ENCODE results near the gene DAD1.
"Not testable (repeated sequence)": the region's sequence is repeated elsewhere in the genome, so short reads cannot be mapped to it uniquely, and the experiment has no call there.

DAD1 gene

GRCh38 chr14:22572562-22573058, 16.4 kb downstream of the DAD1 start:
- no peak for DNase-seq (ENCODE audit: low read depth, low spot score)
- no peak overlapping the region for H3K4me3 ChIP-seq (ENCODE audit: low read length)

- DNase-seq (ENCODE audit: low read depth, low spot score): peak; percentile 99
- H3K4me3 ChIP-seq (ENCODE audit: low read length): peak overlapping the region; percentile 43
Measured at GRCh38 chr14:22570132-22570949, 18.7 kb downstream of the DAD1 start.

DNA sequence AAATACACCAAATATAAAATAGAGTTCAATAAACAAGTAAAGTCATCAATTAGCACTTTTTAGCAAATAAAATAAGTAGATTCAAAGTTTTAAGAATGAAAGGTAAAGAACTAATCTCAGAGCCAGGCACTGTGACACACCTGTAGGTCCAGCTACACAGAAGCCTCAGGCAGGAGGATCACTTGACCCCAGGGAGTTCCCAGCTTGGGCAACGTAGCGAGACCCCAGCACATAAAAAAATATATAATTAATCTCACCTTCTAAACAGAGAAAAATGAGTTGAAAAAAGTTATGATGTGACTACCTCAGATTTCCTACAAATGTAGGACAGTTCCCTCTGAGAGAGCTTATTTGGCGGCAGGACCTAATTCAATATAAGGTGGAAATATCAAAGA, 19.3 kb downstream of the DAD1 start:
- peak overlapping the region; percentile 43 for H3K4me3 ChIP-seq (ENCODE audit: low read length)

DNA sequence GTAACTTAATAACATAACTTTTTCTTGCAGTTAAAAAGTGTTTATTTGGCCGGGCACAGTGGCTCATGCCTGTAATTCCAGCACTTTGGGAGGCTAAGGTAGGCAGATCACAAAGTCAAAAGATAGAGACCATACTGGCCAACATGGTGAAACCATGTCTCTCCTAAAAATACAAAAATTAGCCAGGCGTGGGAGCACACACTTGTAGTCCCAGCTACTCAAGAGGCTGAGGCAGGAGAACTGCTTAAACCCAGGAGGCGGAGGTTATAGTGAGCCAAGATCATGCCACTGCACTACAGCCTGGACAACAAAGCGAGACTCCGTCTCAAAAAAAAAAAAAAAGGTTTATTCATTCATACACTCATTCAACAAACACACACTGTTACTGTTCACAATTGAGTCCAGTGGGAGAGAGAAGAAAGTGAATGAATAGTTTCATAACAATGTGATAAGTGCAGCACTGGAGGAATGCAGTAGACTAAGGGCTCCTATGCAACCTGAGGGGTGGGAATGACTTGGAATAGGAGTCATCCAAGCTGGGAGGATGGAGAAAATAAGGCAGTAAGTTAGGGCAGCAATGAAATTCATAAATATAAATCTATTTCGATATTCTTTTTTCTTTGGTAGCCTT, 19.8 kb downstream of the DAD1 start:
- no peak for DNase-seq (ENCODE audit: low read depth, low spot score)
- H3K4me3 ChIP-seq (ENCODE audit: low read length): peak overlapping the region; percentile 43

More for the DNA sequence above, 19.3 kb downstream of the DAD1 start:
- DNase-seq (ENCODE audit: low read depth, low spot score): no peak

- no peak for DNase-seq (ENCODE audit: low read depth, low spot score)
- no peak overlapping the region for H3K4me3 ChIP-seq (ENCODE audit: low read length)
Measured at GRCh38 chr14:22567437-22567836, 21.6 kb downstream of the DAD1 start.

GRCh38 chr14:22566845-22567244, 22.2 kb downstream of the DAD1 start:
- no peak overlapping the region for H3K4me3 ChIP-seq (ENCODE audit: low read length)
- no peak for DNase-seq (ENCODE audit: low read depth, low spot score)

DNA sequence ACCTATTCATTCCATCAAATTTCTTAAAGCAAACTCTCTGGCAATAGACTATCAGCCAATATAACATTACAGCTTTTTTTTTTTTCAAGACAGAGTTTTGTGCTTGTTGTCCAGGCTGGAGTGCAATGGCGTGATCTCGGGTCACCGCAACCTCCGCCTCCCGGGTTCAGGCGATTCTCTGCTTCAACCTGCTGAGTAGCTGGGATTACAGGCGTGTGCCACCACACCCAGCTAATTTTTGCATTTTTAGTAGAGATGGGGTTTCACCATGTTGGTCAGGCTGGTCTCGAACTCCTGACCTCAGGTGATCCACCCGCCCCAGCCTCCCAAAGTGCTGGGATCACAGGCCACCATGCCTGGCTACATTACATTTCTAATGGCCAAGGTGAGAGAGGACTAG, 22.8 kb downstream of the DAD1 start:
- H3K4me3 ChIP-seq (ENCODE audit: low read length); DNase-seq (ENCODE audit: low read depth, low spot score): not testable (repeated sequence)

DNA sequence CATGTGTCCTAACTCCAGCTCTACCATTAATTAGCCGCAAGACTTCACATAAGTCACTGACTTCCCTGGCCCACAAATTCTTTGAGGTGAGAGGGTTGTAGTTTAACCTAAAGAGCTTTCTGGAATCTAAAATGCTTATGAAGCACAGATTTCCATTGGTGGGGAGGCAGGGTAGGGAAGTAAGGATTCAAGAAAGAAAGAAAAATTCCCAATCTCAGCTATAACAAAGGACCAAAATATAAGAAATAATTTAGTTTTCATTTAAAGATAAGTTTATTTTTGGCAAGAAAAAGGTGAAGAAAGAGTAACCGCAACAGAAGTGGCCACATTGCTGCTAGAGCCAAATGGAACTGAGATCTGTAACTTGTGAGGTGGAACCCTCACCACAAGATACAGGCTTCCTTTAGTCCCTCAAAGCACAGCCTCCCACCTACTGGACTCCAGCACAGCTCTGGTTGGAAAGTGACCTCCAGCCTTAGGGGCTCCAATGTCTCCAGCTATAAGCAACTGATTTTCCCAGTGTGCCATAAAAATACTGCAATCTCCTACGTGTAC, 23.6 kb downstream of the DAD1 start:
- DNase-seq (ENCODE audit: low read depth, low spot score): no peak

GRCh38 chr14:22564463-22564862, 24.6 kb downstream of the DAD1 start:
- no peak overlapping the region for H3K4me3 ChIP-seq (ENCODE audit: low read length)
- DNase-seq (ENCODE audit: low read depth, low spot score): no peak

More for the DNA sequence above, 23.6 kb downstream of the DAD1 start:
- H3K4me3 ChIP-seq (ENCODE audit: low read length): no peak overlapping the region

- H3K4me3 ChIP-seq (ENCODE audit: low read length): no peak overlapping the region
- DNase-seq (ENCODE audit: low read depth, low spot score): no peak
Measured at GRCh38 chr14:22563987-22564386, 25.0 kb downstream of the DAD1 start.

DNA sequence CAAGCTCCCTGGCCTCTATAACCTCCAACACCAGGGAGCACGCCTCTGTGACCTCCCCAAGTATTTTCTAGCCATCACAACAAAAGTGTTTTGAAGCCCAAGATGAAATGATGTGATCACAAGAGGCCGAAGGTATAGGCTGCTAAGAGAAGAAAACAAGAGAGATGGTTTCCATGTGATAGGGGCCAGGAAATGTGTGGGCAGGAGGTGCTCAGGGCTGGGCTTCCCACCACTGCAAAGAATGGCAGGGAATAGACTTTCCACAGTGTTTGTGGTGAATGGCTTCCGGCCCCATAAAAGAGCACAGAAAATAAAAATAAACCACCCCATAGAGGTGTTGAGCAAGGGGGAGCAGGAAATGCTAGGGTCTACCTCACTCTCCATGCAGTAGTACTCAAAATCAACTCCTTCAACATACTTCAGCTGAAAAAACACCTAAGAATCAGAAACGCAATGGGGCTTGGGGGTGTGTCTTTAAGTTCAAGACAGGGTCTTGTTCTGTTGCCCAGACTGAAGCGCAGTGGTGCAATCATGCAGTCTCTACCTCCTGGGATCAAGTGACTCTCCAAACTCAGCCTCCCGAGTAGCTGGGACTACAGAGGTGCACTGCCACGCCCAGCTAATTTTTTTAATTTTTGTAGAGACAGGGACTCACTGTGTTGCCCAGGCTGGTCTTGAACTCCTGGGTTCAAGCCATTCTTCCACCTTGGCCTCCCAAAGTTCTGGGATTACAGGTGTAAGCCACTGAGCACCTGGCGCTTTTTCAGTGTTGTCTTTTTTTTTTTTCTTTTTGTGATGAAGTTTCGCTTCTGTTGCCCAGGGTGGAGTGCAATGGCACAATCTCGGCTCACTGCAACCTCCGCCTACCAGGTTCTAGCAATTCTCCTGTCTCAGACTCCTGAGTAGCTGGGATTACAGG, 27.1 kb downstream of the DAD1 start:
- H3K4me3 ChIP-seq (ENCODE audit: low read length): peak overlapping the region; percentile 43
- peak; percentile 97 for DNase-seq (ENCODE audit: low read depth, low spot score)

DNA sequence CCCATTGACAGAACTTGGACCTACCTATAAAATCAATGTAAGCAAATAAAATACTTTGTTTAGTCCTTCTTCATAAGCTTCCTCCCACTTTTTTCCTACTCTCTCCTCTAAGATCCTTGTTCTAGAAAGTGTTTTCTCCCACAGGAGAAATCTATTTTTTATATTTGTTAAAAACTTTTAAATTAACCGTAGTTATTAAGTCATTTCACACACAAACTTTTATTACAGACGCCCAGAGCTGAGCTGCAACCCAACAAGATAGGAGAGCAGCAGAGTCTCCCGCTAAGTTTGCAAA, 27.7 kb downstream of the DAD1 start:
- DNase-seq (ENCODE audit: low read depth, low spot score): no peak
- peak overlapping the region; percentile 14 for H3K4me3 ChIP-seq (ENCODE audit: low read length)

GRCh38 chr14:22560662-22561365, 28.2 kb downstream of the DAD1 start:
- peak overlapping the region; percentile 14 for H3K4me3 ChIP-seq (ENCODE audit: low read length)
- DNase-seq (ENCODE audit: low read depth, low spot score): no peak

GRCh38 chr14:22559041-22559440, 30.0 kb downstream of the DAD1 start:
- no peak for DNase-seq (ENCODE audit: low read depth, low spot score)
- no peak overlapping the region for H3K4me3 ChIP-seq (ENCODE audit: low read length)

DNA sequence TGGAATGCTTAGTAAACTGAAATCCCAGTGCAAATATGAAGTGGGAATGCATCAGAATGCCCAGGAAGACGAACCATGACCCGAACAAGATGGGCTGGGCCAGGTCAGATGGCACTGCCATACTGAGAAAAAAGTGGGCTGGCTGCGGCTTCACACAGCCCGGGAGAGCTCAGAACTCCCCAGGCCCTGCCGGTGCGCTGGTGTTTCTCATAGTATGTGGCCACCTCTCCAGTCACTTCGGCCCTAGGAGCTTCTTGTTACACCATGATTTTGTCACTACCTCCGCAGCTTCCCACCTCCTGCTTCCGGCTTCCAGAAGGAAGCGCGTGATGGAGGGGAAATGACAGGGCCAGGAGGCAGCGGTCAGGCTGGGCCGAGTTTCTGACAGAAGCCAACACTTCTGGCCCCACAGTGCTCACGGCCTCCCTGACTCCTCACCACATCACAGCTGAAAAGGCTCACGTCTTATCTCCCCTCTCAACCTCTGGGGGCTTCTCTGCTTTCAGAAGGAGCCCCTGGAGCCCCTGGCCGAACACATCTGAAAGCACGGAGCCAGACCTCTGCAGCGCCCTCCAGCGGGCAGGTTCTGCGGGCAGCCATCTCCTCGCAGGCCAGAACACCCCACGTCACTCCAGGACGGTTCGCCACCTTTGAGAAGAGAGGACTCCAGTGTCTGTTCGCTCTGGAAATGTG, 30.7 kb downstream of the DAD1 start:
- peak overlapping the region; percentile 51 for H3K4me3 ChIP-seq (ENCODE audit: low read length)

DNA sequence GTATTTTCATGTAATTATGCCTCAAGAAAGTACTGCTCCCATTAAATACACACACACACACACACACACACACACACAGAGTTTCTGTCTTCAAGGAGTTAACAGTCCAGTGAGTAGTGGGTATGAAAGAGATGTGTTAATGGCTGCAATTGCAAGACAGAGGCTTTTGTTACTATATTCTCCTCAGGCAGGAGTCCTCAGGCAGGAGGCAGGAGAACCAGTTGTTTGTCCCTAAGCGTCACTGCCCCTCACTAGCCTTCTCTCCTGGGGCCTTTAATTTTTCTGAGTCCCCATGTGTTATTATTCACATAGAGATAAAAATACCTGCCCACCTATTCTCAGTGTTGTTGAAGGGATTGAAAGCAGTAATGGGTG, 31.2 kb downstream of the DAD1 start:
- no peak for DNase-seq (ENCODE audit: low read depth, low spot score)
- H3K4me3 ChIP-seq (ENCODE audit: low read length): peak overlapping the region; percentile 51

More for the DNA sequence above, 30.7 kb downstream of the DAD1 start:
- DNase-seq (ENCODE audit: low read depth, low spot score): peak; percentile 68

DNA sequence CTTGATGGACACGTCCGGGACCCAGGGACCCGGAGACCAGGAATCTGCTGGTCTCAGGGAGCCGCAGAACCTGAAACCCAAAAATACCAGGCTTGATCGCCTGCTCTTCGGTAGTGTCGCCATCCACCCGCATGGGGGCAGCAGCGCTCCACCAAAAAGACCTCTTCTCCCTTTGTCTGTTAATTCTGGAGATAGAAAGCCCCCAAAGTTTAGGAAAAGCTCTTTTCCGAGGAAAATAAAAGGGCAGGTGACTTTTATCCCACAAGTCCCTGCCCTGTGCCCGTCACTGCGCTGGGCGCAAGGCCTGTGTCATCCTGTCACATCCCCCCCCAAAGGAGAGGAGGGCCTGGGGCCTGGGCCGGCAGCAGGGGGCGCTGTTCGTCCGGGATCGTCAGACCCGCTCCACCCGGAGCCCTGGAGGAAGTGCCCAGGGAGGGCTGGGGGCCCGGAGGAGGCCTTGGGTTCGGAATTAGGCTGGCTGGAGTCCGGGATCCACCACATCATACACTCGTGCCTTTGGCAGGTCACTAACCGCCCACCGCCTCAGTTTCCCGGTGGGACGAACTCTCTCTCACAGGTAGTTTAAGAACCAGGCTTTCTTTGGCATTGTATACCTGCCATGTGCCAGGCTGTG, 31.9 kb downstream of the DAD1 start:
- DNase-seq (ENCODE audit: low read depth, low spot score): peak; percentile 85
- H3K4me3 ChIP-seq (ENCODE audit: low read length): peak overlapping the region; percentile 51
